Stomach (tissue), 4 donors: ENCODE measurements around the gene VMO1.

Experiments
- EP300 ChIP-seq: sonication (generic); formaldehyde crosslinking; IDR thresholded peaks from one replicate; pipeline ENCODE4 v1.6.1; 2017; ENCODE audit warnings: antibody characterized with exemption
- POLR2A ChIP-seq, 4 donors: fragments of 450-650 bp; IDR thresholded peaks; one replicate each; pipeline ENCODE4 v1.6.1; 2016; ENCODE audit warnings: antibody characterized with exemption in 4 of 4, control low read depth in 2 of 4, mild to moderate bottlenecking in 1 of 4, moderate library complexity in 1 of 4
- POLR2AphosphoS5 ChIP-seq, 3 donors: sonication (generic); formaldehyde crosslinking; IDR thresholded peaks; one replicate each; pipeline ENCODE4 v1.6.1; 2016; ENCODE audit warnings: antibody characterized with exemption in 3 of 3
- TF ChIP-seq, protein P1 (sequence below), 7 experiments: fragments of 450-650 bp in 4 of 7; fragments of 200-600 bp in 3 of 7; sonication (generic) in 3 of 7; IDR thresholded peaks; one replicate each; pipeline ENCODE4 v1.5.1; 2016 to 2019; ENCODE audit warnings: antibody characterized with exemption in 7 of 7, control low read depth in 2 of 7, mild to moderate bottlenecking in 1 of 7

DNA sequence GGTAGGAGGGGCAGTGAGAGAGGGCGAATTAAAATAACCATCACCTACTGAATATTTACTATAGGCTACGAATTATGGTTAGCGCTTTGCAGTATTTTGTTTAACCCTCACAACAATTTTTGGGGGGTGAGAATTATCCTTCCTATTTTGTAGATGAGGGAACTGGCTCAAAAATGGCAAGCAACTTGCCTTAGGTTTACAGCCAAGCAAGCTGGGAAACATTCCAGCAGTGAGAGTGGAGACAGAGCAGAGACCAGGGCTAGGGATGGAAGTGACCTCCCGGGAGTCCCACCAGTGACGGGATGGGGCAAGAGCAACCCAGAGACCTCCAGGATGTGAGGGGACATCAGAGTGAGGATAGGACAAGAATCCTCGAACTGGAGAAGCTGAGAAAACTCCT, 352 bp upstream of the VMO1 start:
- TF ChIP-seq POLR2A (IDR thresholded peaks at IDR 0.05) = no peak
- TF ChIP-seq POLR2AphosphoS5 (IDR thresholded peaks at IDR 0.05) = no peak
- TF ChIP-seq, protein P1, sequence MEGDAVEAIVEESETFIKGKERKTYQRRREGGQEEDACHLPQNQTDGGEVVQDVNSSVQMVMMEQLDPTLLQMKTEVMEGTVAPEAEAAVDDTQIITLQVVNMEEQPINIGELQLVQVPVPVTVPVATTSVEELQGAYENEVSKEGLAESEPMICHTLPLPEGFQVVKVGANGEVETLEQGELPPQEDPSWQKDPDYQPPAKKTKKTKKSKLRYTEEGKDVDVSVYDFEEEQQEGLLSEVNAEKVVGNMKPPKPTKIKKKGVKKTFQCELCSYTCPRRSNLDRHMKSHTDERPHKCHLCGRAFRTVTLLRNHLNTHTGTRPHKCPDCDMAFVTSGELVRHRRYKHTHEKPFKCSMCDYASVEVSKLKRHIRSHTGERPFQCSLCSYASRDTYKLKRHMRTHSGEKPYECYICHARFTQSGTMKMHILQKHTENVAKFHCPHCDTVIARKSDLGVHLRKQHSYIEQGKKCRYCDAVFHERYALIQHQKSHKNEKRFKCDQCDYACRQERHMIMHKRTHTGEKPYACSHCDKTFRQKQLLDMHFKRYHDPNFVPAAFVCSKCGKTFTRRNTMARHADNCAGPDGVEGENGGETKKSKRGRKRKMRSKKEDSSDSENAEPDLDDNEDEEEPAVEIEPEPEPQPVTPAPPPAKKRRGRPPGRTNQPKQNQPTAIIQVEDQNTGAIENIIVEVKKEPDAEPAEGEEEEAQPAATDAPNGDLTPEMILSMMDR (IDR thresholded peaks at IDR 0.05) = no peak
- TF ChIP-seq EP300 = no peak
